Stimulated activated CD4-positive, alpha-beta T cell treated with anti-CD3 and anti-CD28 coated beads, Interleukin-4, amount 100 ng/mL, for 48 hours (primary cell): Measurements from ENCODE around the gene FAM111A.
A peak's percentile ranks its signal among the peaks of the same experiment; 100 is the strongest.

Experiments used
- DNase-seq, 2 donors: peaks; one replicate each; pipeline ENCODE4 v3.0.0-alpha.2; 2020; ENCODE audit warnings: low read depth in 2 of 2

The FAM111A gene

DNA sequence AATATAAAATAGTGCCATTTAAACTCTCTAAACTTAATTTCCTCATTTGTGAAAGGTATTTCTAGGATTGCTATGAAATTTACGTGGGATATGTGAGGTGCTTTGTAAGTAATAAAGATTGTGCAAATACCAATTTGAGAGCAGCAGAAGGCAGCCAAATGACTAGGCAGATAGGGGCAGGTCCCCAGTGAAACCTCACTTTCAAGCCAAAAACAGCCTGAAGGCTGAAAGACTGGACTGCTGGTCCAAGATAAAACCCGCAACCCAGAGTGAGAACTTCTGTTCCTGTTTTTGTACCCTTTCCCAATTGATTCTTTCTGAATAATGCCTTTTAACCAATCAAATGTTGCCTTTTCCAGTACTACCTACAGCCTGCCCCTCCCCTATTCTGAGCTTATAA is 36.5 kb downstream of the FAM111A start:
- DNase-seq = no peak

DNA sequence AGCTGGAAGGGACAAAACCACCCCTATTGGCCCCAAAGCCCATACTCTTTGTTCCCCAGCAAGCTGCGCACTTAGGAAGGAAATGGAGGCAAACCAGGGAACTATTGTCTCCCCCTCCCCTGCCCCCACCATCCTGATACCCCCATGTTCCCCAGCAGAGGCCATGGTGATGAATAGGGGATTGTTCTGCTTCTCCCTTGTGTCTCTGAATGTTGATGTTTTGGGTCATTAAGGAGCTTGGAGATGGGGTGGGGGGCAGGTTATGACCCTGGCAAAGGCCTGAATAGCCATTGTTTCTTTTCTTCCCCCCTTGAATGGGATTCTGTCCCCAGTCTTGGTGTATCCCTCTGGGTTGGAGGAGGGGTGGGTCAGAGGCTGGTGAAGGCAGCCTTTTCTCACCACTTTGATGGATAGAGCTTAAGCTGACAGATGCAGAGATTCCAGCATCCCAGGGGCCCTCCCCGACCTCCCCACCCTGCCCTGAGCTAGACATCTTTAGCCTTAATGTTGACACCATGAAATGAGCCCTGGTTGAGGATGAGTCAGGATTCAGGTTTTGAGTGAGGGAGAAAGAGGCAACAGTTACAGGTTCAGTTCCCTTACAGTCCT is 37.6 kb downstream of the FAM111A start:
- DNase-seq = no peak

DNA sequence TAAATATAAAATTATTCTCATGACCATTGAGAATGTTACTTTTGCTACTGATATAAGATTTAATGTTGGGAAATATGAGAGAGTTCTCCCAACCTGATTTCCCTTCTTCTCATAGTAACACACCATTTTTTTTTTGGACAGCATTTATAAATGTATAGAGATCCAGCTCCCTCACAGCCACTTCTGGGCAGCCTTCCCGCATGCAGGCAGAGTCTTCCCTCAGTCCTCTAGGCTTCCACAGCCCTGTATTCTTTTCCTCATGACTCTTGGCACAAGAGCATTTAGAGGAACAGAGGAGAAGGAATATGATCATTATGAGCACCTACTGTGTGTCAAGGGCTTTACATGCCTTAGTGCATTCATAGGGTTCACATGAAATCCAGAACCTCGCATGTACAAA is 38.3 kb downstream of the FAM111A start:
- no peak for DNase-seq

DNA sequence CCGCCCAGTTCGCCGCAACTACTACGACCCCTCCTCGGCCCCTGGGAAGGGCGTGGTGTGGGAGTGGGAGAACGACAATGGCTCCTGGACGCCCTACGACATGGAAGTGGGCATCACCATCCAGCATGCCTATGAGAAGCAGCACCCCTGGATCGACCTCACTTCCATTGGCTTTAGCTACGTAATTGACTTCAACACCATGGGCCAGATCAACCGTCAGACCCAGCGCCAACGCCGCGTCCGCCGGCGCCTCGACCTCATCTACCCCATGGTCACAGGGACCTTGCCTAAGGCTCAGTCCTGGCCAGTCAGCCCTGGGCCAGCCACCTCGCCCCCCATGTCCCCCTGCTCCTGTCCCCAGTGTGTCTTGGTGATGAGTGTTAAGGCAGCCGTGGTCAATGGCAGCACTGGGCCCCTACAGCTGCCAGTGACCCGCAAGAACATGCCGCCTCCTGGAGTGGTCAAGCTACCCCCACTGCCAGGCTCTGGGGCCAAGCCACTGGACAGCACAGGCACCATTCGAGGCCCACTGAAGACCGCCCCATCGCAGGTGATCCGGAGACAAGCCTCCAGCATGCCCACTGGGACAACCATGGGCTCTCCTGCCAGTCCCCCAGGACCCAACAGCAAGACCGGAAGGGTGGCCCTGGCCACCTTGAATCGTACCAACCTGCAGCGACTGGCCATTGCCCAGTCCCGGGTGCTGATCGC is 39.2 kb downstream of the FAM111A start:
- no peak for DNase-seq

DNA sequence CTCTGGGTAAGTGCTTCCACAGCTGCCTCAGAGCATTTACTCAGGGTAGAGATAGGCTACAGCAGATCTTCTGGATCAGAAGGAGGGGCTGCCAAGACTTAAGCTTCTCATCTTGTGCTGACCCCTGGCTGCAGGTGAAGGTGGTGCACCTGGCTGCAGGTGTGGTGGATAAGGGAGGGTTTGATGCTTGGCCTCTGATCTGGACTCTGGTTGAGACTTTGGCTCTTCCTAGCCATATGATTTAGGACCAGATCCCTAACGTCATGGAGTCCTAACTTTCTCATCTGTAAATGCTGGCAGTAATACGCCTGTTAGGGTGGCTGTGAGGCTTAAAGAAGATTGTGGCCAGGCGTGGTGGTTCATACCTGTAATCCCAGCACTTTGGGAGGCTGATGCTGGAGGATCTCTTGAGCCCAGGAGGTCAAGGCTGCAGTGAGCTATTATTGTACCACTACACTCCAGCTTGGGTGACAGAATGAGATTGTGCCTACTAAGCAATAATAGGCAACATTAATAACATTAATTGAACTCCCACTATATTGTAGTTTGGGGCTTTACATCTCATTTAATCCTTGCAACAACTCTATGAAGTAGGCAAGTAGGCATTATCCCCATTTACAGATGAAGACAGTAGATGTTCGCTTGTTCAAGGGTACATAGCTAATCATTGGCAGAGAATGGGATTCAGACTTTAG is 39.9 kb downstream of the FAM111A start:
- no peak for DNase-seq

DNA sequence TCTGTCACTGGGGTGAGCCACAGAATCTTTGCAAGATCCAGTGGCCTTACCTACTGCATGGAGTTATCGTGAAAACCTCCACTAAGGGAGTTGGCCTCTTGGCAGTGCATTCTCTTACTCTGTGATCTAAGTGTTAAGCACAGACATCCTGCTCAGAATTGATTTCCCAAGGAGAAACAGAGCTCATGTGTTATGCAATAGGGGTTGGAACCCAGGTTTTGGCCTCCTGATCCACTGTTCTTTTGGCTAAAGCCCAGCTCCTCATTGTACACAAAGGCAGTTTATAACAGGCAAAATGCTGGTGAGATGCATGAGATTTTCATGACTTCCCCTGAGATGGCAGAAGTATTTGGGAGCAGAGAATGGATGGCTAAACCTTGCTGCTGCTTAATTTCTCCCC is 41.1 kb downstream of the FAM111A start:
- DNase-seq = no peak

DNA sequence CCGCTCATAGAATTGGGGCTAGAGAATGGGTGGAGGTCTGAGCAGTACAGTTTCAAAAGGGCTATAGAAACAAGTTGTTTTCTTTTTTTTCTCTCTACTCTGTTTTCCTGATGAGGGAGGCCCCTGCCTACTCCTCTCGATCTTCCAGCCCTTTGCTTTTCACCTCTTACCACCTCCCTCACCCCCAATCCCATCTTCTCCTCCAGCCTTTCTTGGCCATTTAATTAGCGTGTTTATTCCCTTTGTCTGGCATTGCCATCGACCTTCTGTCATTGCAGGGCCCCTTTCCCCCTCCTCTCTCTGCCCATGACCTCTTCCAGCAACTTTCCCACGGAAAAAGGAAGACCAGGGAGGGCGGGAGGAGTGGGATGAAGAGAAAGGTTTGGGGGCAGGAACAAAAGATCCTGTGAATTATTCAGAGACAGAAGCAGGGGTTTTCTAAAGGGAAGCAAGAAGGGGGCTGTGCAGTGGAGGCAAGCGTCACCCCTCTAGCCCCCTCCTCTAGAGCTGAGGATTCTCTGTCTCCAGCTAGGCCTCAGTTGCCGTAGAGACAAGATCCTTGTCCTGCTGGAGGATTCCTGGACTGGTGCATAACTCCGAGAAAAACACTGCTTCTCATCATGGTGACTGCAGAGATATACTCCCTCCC is 42.2 kb downstream of the FAM111A start:
- DNase-seq = no peak

DNA sequence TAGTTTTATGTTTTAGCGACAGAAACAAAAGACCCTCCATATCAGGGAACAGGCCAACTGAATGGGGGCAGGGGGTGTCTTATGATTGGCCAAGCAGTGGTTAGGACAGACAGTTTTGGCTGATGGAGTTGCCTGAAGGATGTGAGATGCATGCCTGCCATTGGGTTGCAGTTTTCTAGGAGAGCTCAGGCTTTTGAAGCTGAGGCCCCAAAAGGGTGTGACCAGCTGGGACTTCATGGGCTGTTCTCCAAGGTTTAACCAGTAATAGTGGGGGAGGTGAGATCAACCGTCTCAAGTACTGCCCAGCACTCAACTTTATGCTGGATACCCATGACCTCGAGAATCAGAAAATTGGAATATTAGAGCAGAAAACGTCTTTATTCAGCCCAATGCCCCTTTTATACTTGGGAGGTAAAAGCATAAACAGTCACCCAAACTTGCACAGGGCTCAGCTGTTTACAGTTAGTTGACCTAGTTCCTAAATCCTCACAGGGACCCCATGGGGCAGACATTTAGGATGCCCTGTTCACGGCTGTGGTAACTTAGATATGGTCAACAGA is 42.8 kb downstream of the FAM111A start:
- DNase-seq = no peak

DNA sequence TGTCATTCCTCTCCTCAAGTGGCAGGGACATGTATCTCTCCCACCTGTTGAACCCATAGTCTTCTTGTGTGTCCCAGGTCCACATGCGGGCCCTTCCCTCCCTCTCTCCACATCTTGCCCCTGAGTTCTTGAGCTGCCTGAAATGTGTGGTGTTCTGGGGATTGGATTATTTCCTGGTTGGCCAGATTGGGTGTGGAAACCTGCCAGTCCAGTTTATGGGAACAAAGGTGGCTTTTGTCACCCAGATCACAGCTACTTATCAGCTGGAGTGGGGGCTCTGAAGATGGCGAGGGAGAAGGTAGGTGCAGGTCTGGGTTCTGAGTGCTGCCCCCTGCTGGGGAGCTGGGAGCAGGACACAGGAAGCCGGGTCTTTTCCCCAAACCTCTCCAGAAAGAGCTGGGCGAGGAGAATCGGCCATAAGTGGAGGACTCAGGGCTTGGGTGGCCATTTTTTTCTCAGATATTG is 43.5 kb downstream of the FAM111A start:
- DNase-seq = peak; percentile 45 to 50

DNA sequence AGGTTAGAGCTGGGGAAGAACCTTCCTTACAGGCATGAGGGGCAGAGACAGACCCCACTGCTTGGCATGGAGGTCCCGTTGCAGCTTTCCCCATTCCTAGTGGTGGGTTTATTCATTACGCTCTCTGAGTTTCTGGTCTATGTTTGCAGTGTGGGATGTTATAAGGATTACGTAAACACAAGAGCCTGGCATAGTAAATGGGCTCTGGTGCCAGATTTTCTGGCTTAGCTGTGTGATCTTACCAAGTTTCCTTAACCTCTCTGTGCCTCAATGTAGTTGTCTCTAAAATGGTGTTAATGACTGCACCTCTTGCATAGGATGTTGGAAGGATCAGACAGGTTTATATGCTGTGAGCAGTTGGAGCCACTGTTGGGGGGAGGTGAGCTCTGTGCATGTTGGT is 44.4 kb downstream of the FAM111A start:
- DNase-seq = no peak

DNA sequence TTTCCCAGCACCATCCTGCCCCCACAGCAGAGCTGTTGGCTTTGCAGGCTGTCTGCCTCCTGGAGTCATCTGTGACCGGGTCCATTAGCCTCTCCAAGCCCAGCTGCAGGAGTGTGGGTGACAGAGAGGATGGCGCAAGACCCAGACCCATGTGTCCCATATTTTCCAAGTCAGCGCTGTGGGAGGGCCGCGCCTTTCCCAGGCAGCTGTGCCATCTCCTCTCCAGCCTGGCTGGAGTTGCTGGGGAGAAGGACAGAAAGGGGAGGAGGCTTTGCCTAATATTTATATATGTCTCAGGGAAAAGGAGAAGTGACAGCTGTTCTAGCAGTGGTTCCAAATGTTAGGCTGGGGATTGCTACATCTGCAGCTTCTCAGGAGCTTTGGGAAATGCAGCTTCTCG is 44.9 kb downstream of the FAM111A start:
- no peak for DNase-seq

DNA sequence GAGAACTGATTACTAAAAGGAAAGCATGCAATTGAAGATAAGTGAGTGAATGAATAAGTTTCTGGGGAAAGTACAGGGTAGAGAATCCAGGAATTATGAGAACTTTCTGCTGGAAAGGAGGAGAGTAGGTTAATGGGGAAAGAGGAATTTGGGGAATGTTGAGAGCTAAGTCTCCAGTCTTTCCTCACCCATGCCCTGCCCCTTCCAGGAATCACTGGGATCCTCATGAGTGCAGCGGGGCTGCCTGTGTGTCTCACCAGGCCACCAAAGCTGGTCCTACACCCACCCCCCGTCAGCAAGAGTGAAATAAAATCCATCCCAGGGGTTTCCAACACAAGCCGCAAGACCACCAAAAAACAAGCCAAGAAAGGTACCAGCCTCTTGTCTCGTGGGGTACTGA is 46.3 kb downstream of the FAM111A start:
- no peak for DNase-seq

DNA sequence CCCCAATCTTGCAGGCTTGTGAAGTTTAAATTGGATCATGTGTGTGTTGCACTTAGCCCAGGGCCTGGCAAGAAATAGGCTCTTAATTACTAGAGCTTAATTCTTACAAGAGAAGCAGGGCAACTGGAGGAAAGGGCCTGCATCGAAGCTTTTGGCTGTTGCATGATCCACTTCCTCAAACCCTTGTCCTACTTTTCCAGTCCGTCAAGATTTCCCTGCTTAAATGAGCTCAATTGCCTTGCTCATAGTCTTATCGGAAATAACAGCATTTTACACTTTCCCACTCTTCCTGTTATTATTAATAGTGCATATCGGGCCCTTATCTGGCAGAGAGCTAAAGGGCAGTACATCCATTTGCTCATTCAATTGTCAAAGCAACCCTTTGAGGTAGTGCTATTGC is 47.3 kb downstream of the FAM111A start:
- no peak for DNase-seq

DNA sequence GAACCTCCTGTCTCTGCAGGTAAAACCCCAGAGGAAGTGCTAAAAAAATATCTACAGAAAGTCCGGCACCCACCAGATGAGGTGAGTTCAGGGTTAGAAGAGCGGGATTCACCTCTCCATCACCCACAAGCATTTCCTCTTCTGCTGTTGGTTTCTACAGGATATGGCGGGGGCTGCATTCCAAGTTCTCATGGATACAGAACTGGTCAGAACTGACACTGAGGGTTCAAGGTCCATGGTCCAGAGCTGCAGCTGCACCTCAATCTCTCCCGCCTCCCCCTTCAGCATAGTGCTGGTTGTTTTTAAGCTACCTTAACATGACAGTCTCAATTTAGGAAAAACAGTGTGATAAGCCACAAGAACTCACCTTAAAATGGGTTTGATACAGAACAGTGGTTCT is 48.4 kb downstream of the FAM111A start:
- no peak for DNase-seq

DNA sequence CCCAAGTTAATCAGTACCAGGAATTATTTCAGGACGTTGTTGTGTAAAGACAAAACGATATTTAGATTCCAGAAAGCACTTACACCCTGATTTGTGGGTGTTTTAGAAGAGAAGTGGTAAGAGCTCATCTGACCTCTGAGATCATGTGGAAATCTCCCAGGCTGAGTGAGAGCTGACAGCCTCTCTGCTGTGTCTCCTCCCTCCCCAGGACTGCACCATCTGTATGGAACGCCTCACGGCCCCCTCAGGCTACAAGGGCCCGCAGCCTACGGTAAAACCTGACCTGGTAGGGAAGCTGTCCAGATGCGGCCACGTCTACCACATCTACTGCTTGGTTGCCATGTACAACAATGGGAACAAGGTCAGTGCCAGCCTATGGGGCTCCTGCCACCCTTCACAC is 49.2 kb downstream of the FAM111A start:
- no peak for DNase-seq

DNA sequence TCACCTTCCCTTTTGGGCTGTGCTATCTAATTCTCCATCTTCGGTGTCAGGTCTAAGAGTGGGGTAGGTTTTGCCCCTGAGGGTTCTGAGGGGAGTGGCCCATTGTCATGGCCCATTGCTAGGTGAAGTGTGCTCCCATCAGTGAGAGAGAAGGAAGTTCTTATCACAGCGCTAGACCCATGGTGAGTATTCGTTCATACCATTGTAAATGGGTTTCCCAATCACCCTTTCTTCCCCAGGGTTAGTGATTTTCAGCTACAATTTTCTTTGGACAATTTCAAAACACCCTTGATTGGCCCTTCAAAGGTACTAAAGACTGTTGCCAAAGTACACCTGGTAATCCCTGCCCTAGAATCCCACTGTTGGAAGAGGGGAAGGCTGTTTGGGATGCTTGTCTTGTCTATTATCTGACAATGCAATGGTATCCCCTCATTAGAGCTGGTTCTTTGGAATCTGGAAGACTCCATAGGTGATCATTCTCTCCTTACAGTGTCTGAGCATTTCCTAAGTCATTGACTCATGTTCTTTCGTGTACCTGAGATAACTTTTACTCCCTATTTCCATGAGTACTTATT is 49.9 kb downstream of the FAM111A start:
- DNase-seq = no peak

DNA sequence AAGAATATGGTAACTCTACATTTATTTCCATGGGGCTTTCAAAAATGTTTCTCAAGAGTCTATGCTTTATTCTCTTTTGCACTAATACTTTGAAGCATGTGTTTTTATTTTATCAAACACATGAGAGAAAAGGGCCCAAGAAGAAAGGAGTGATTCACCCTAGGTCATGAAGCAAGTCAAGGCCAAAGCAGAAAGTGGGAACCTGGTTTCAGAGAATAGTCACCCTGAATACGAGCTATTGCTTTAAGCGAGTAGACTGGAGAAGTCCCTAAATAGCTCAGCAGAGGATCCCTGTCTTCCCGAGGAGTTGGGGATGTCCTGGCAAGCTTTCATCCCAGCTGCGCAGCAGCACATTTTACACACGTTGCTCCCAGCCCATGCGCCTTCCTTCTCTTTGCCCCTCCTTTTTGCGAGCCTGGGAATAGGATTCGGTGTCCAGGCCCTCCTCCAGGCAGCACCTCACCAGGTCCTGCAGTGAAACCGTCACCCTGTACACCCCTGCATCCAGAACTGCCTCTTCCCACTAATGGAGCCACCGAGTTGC is 51.0 kb downstream of the FAM111A start:
- no peak for DNase-seq

DNA sequence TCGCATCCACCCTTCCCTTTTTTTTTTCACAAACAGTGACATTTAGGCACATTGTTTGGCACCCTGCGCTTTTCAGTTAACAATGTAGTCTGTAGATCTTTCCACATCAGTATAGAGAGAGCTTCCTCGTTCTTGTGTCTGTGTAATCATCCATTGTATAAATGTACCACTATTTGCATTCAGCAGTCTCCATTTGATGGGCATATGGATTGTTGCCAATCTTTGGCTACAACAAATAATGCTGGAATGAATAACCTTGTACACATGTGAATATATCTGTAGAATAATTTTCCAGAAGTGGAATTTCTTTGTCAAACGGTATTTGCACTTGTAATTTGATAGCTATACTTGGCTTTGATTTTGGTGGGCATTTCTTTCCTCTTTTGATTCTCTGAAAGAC is 52.9 kb downstream of the FAM111A start:
- no peak for DNase-seq

DNA sequence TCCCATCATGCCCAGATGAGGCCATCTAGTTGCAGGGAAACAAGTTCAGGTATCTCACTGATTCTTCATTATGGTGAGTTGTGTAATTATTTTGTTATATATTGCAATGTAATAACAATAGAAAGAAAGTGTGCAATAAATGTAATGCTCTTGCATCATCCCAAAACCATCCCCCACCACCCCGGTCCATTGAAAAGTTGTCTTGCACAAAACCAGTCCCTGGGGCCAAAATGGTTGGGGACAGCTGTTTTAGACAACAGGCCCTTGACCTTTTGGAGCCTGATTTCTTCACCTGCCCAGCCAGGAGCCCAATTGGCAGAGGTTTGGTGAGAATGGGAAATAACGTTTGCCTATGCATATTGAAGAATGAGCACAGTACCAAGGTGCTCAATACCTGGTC is 54.1 kb downstream of the FAM111A start:
- no peak for DNase-seq

DNA sequence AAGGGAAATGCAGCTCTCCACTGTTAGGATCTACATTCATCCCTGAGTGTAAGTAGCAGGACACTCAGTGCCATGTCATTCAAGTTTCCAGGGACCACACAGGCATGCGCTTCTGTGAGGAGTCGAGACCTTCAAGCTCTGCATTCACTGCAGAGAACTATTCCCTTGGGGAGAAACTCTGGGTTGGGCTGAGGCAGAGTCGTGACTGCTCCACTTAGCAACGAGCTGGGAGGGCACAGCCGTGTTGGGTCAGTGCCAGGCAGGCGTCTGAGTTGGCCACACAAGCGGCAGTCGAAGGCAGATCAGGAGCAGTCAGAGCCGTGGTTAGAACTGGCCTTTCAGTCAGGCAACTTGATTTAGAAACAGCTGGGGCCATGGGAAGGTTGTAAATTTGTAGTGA is 55.3 kb downstream of the FAM111A start:
- DNase-seq = no peak

DNA sequence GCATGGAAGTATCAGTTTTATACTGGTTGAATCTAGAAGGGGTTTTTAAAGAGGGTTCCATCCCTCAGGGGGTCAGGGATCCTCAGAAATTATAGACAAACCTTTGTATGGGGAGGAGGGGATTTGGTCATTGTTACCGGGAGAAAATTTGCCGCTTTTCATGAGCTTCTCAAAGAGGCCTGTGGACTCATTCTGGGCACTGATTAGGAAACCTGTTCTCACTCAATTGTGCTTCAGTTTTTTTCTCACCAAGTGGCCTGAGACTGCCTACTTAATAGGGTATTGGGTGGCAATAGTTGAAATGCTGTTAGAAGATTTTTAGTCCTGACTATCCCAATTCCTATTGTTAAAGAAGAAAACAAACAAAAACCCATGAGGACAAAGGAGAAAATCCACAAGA is 56.1 kb downstream of the FAM111A start:
- no peak for DNase-seq
